IPS-18a (cell line): ENCODE measurements around the gene TINAGL1.
"Not testable (repeated sequence)": the region's sequence is repeated elsewhere in the genome, so short reads cannot be mapped to it uniquely, and the experiment has no call there.

Experiments
- H3K27ac ChIP-seq: one replicate; pipeline ENCODE4 v1.5.1; 2013; ENCODE audit warnings: low read length
- H3K27me3 ChIP-seq: one replicate; pipeline ENCODE4 v1.6.1; 2013; ENCODE audit warnings: mild to moderate bottlenecking, low read length; ENCODE audit not compliant: control insufficient read depth, insufficient read depth
- H3K36me3 ChIP-seq: one replicate; pipeline ENCODE4 v1.6.1; 2013; ENCODE audit warnings: low read depth, low read length; ENCODE audit not compliant: control insufficient read depth
- H3K4me1 ChIP-seq: one replicate; pipeline ENCODE4 v1.6.1; 2013; ENCODE audit warnings: low read depth, low read length; ENCODE audit not compliant: control insufficient read depth
- H3K4me3 ChIP-seq: one replicate; pipeline ENCODE4 v1.5.1; 2013; ENCODE audit warnings: low read length
- H3K9ac ChIP-seq: one replicate; pipeline ENCODE4 v1.6.1; 2013; ENCODE audit warnings: mild to moderate bottlenecking, low read length, moderate library complexity
- H3K9me3 ChIP-seq: one replicate; pipeline ENCODE4 v1.6.1; 2013; ENCODE audit warnings: low read depth, low read length; ENCODE audit not compliant: control insufficient read depth

Gene TINAGL1

DNA sequence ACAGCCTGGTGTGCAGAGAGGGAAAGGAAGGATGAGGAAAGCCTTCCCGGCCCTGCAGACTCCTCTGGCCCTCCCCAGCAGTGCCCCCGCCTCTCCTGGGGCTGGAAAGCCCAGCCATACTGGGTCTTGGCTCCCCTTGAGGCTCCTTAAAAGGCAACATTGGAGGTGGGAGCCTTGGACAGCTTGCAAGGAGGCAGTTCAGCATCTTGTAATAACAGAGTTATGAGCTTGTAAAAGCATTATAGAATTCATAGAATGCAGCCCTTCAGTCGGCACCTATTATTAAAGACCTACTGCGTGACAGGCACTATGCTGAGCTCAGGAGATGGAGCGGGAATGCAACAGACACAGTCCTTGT lies 4.2 kb downstream of the TINAGL1 start:
- H3K4me1 ChIP-seq: peaks cover 37% of the 10 kb centered on the region
- H3K9ac ChIP-seq: no peak overlapping the region
- peaks cover 4% of the 10 kb centered on the region for H3K27me3 ChIP-seq
- H3K27ac ChIP-seq: no peak overlapping the region
- H3K36me3 ChIP-seq: no peaks in the 10 kb centered on the region
- no peak overlapping the region for H3K4me3 ChIP-seq
- no peaks in the 10 kb centered on the region for H3K9me3 ChIP-seq

DNA sequence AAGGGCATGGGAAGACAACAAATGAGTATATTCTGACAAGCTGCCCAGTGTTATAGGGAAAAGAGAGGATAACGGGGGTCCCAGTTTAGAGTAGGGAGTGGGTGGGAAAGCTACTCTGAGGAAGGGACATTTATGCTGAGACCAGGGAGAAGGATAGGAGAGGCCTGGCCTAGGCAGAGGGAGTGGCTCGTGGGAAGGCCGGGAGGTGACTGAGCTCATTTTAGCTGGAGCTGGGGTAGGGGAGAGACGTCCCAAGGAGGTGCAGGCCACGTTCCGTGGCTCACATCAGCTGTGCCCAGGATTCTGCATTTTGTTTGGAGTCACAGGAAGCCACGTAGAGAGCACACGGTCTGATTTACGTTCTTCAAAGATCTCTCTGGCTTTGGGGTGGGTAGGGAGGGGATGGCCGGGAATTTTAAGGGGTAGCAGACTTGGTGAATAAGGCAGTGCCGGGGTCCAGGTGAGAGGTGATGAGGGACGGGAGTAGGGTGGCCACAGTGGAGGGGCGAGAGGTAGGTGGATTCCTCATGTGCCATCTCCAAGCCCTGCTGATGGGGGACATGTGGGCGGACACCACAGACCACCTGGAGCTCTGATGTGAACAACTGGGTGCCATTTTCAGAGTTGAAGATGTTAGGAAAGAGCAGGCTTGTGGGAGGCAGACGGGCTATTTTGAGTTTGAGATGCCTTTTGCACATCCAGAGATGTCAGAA lies 4.7 kb downstream of the TINAGL1 start:
- Histone ChIP-seq H3K4me3 (no peak overlapping the region), H3K27ac (no peak overlapping the region), H3K9me3 (no peaks in the 10 kb centered on the region), H3K4me1 (peaks cover 32% of the 10 kb centered on the region), H3K9ac (no peak overlapping the region), H3K27me3 (peaks cover 4% of the 10 kb centered on the region), H3K36me3 (no peaks in the 10 kb centered on the region)

DNA sequence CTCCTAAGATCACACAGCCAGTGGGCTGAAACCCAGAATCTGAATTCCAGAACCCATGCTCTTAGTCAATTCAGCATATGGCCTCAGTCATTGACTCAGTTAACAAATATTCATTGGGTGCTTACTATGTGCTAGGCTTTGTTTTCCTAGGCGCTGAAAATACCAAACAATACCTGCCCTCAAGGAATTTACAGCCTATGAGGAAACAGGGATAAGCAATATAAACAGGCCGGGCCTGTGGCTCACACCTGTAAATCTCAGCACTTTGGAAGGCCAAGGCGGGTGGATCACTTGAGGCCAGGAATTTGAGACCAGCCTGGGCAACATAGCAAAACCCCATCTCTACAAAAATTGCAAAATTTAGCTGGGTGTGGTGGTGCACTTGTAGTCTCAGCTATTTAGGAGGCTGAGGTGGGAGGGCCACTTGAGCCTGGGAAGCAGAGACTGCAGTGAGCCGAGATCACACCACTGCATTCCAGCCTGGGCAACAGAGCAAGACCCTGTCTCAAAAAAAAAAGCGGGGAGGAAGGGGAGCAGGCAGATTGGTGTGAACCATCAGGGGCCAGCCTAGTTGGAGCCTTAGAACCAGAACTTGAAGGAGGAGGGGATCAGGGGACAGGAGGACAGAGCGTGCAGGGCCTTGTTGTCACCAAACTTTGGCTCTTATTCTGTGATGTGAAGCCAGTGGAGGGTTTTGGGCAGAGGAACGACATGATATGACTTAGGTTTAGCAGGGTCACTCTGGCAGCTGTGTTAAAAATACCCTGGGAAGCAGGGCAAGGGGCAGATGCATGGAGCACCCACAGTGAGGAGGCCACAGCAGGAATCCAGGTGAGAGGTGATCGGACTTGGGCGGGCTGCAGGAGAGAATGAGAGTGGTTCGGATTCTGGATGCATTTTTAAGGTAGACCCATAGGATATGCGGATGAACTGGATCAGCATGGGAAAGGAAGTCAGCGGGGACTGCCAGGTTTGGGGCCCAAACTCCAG lies 5.8 kb downstream of the TINAGL1 start:
- Histone ChIP-seq H3K9me3 (no peaks in the 10 kb centered on the region), H3K27ac (no peak overlapping the region), H3K9ac (no peak overlapping the region), H3K4me1 (peaks cover 25% of the 10 kb centered on the region), H3K36me3 (no peaks in the 10 kb centered on the region), H3K27me3 (peaks cover 4% of the 10 kb centered on the region), H3K4me3 (no peak overlapping the region)

DNA sequence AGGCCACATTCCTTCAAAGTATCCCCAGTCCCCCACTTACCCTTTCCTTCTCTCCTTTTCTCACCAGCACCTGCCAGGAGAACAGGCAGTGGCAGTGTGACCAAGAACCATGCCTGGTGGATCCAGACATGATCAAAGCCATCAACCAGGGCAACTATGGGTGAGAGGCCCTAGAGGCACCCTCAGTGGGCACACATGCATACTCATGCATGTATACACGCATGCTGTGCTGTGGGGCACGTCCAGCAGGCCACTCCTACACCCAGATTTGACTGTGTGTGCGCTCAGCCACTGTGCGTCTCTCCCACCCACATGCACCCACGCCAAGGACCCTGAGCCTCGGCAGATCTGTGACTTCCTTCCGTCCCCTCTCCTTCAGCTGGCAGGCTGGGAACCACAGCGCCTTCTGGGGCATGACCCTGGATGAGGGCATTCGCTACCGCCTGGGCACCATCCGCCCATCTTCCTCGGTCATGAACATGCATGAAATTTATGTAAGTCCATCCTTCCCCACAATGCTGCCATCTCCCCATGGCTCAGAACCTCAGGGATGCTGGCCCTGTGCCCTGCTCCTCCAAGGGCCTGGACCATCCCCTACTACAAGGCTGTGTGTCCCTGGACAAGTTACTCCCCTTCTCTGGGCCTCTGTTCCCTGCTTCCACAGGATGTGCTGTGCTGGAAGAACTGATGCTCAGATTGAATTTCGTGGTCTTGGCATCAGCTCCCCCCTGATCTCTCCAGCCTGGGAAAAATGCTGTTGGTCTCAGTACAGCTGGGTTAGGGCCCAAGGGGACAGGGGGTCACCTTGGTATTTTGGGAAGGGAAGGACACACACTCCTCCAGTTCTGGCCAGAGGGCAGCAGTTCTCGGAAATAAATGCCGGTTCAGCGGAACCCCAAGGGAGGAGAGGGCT lies 7.0 kb downstream of the TINAGL1 start:
- Histone ChIP-seq H3K9ac (no peak overlapping the region), H3K36me3 (no peaks in the 10 kb centered on the region), H3K27ac (no peak overlapping the region), H3K4me1 (peaks cover 31% of the 10 kb centered on the region), H3K4me3 (no peak overlapping the region), H3K9me3 (no peaks in the 10 kb centered on the region), H3K27me3 (peaks cover 5% of the 10 kb centered on the region)

DNA sequence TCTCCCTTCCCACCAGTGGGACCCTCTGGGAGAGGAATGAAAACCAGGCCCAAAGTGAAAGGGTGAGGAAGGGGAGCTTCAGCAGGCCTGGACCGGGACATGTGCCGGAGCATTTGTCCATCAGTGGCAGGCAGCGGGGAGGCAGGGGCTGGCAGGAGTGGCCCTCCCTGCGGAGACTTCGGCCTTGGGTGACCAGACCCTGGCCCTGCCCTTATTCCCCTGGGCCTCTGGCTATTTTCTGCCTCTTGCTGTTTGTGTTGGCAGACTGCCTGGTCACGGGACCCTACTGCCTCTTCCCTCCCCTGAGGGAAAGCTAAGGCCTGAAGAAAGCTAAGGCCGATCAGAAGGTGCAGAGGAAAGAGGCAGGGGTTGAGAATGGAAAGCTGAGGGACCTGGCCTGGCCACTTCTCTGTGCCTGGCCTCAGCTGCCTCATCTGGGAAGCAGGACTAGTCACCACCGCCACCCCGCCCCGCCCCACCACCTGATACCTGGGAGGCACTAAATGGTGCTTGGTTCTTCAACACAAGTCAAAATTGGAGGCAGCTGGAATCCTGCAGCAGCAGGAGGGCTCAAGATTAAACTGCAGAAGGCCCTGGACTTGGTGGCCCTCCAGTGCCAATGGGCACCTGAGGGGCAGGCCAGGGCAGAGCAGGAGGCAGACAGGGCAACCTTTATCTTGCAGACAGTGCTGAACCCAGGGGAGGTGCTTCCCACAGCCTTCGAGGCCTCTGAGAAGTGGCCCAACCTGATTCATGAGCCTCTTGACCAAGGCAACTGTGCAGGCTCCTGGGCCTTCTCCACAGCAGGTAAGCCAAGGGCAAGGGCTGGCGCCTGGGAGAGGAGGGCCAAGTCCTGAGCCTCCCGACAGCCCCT lies 7.9 kb downstream of the TINAGL1 start:
- Histone ChIP-seq H3K9ac (no peak overlapping the region), H3K36me3 (no peaks in the 10 kb centered on the region), H3K4me3 (no peak overlapping the region), H3K27me3 (peaks cover 11% of the 10 kb centered on the region), H3K4me1 (peaks cover 30% of the 10 kb centered on the region), H3K27ac (no peak overlapping the region), H3K9me3 (no peaks in the 10 kb centered on the region)

- Histone ChIP-seq H3K4me1 (peaks cover 21% of the 10 kb centered on the region), H3K36me3 (no peaks in the 10 kb centered on the region), H3K4me3 (no peak overlapping the region)
These were observed 8.8 kb downstream of the TINAGL1 start for GRCh38 chr1:31584869-31585735.

DNA sequence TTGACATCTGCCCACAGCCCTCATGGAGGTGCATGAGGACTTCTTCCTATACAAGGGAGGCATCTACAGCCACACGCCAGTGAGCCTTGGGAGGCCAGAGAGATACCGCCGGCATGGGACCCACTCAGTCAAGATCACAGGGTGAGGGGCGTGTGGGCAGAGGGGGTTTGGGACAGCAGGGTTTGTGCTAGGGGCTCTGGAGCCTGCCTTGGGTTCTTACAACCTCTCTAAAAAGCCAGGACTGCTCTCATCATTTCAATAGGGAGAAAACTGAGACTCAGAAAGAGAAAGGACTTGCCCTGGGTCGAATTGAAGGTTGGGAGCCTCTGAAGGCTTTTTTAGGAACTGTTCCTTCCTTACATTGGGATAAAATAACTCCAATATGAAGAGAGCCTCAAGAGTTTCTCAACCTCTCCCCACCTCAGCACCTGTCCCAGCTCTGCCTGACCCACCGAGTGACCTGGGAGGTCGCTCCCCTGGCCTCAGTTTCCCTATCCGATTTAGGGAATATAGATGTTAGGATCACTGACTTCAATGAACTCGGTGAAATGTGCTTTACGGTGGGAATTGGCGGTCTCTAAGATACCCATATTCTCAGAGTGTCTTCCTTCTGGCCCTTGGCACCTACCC lies 9.5 kb downstream of the TINAGL1 start:
- Histone ChIP-seq H3K27me3 (peaks cover 19% of the 10 kb centered on the region), H3K9ac (no peak overlapping the region), H3K4me1 (peaks cover 15% of the 10 kb centered on the region), H3K4me3 (no peak overlapping the region), H3K36me3 (no peaks in the 10 kb centered on the region), H3K9me3 (no peaks in the 10 kb centered on the region), H3K27ac (no peak overlapping the region)

More at GRCh38 chr1:31584869-31585735, 8.8 kb downstream of the TINAGL1 start:
- no peak overlapping the region for H3K9ac ChIP-seq
- no peaks in the 10 kb centered on the region for H3K9me3 ChIP-seq
- no peak overlapping the region for H3K27ac ChIP-seq
- peaks cover 19% of the 10 kb centered on the region for H3K27me3 ChIP-seq

GRCh38 chr1:31586376-31587327 lies 10.3 kb downstream of the TINAGL1 start:
- H3K27ac ChIP-seq: no peak overlapping the region
- H3K9me3 ChIP-seq: no peaks in the 10 kb centered on the region
- no peaks in the 10 kb centered on the region for H3K36me3 ChIP-seq
- H3K4me1 ChIP-seq: peaks cover 15% of the 10 kb centered on the region
- no peak overlapping the region for H3K9ac ChIP-seq
- H3K4me3 ChIP-seq: no peak overlapping the region
- peaks cover 19% of the 10 kb centered on the region for H3K27me3 ChIP-seq

DNA sequence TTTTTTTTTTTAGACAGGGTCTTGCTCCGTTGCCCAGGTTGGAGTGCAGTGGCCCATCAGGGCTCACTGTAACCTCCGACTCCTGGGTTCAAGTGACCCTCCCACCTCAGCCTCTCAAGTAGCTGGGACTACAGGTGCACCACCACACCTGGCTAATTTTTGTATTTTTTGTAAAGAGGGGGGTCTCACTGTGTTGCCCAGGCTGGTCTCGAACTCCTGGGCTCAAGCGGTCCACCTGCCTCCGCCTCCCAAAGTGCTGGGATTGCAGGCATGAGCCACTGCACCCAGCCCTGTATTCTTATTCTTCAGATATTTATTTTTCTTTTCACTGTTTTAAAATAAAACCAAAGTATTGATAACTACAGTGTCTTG lies 11.0 kb downstream of the TINAGL1 start:
- Histone ChIP-seq H3K4me1 (peaks cover 11% of the 10 kb centered on the region), H3K27me3 (peaks cover 19% of the 10 kb centered on the region)
- H3K9me3 ChIP-seq, H3K36me3 ChIP-seq, H3K27ac ChIP-seq, H3K9ac ChIP-seq, H3K4me3 ChIP-seq: not testable (repeated sequence)
